GM18909 (cell line): ENCODE results near the gene LRRC36.

ENCODE experiments used
- ATAC-seq: cut with Tn5 transposase; IDR thresholded peaks from one replicate; pipeline ENCODE4 v1.9.1; 2021; ENCODE audit warnings: mild to moderate bottlenecking; ENCODE audit not compliant: unreplicated experiment, poor library complexity

The LRRC36 gene

GRCh38 chr16:67417333-67418061, 90.9 kb downstream of the LRRC36 start:
- ATAC-seq: no peak

GRCh38 chr16:67419502-67419901, 92.9 kb downstream of the LRRC36 start:
- ATAC-seq: no peak

GRCh38 chr16:67419931-67420330, 93.3 kb downstream of the LRRC36 start:
- no peak for ATAC-seq

- ATAC-seq: no peak
These were observed 94.4 kb downstream of the LRRC36 start for GRCh38 chr16:67421030-67421429.

GRCh38 chr16:67423015-67423414, 96.4 kb downstream of the LRRC36 start:
- no peak for ATAC-seq

GRCh38 chr16:67423611-67424260, 97.1 kb downstream of the LRRC36 start:
- ATAC-seq: no peak

GRCh38 chr16:67424261-67424615, 97.6 kb downstream of the LRRC36 start:
- ATAC-seq: no peak

- no peak for ATAC-seq
These were observed 98.4 kb downstream of the LRRC36 start for GRCh38 chr16:67425061-67425460.

- ATAC-seq: no peak
These were observed 99.0 kb downstream of the LRRC36 start for GRCh38 chr16:67425580-67425979.

- no peak for ATAC-seq
These were observed 99.4 kb downstream of the LRRC36 start for GRCh38 chr16:67426022-67426421.

GRCh38 chr16:67426950-67427349, 100.3 kb downstream of the LRRC36 start:
- no peak for ATAC-seq

GRCh38 chr16:67428146-67428731, 101.6 kb downstream of the LRRC36 start:
- no peak for ATAC-seq

GRCh38 chr16:67429053-67429798, 102.6 kb downstream of the LRRC36 start:
- ATAC-seq: no peak

GRCh38 chr16:67429799-67430503, 103.3 kb downstream of the LRRC36 start:
- ATAC-seq: no peak

GRCh38 chr16:67430504-67430976, 103.9 kb downstream of the LRRC36 start:
- no peak for ATAC-seq

GRCh38 chr16:67430977-67431774, 104.6 kb downstream of the LRRC36 start, which contains the start of gene HSD11B2:
TSS of gene HSD11B2 (plus strand) at chr16:67431121. CDS start at chr16:67431249, 128 bp downstream.
- ATAC-seq: no peak

- ATAC-seq: no peak
These were observed 105.3 kb downstream of the LRRC36 start for GRCh38 chr16:67431775-67432505.

- no peak for ATAC-seq
These were observed 105.9 kb downstream of the LRRC36 start for GRCh38 chr16:67432506-67432890.
